ENCODE measurements around the gene KIF1B. TPM values are rescaled to one million over a fixed set of nuclear protein-coding genes. Genes with fewer than 3 reads are reported as not detected.

KIF1B gene
- total and polyA plus RNA-seq, 9 of the 15 experiments (the other 6 are each of a cell fraction or from before 2014, with no cell fraction given), result 2.8 to 19.8 (median 11.9) TPM

DNA sequence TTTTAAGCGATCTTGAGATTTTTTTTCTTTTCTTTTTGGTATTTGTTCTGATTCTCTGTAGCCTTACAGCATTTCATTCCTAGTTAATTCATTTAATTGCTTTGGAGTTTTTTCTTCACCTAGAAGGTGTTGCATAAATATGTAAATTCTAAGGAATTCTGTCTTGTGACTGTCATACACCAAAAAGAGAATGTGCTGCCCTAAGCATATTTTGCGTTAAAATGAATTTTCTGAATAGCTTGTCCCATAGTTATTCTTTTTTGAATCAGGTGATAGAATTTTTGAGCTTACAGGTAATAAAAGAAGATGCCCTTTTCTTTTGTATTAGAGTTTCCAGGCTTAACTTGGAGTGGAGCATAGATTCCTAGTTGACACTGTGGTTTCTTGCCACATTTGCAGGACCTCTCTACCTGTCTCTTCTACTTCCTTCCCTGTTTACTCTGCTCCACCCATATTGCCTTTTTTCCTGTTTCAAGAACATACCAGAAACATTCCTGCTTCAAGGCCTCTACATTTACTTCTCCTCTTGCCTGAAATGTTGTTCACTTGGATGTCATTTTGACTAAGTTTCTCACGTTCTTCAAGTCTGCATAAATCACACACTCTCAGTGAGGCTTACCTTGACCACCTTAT lies 53.2 kb downstream of the KIF1B start (continued):
- TF ChIP-seq, protein P1, sequence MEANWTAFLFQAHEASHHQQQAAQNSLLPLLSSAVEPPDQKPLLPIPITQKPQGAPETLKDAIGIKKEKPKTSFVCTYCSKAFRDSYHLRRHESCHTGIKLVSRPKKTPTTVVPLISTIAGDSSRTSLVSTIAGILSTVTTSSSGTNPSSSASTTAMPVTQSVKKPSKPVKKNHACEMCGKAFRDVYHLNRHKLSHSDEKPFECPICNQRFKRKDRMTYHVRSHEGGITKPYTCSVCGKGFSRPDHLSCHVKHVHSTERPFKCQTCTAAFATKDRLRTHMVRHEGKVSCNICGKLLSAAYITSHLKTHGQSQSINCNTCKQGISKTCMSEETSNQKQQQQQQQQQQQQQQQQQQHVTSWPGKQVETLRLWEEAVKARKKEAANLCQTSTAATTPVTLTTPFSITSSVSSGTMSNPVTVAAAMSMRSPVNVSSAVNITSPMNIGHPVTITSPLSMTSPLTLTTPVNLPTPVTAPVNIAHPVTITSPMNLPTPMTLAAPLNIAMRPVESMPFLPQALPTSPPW (CRISPR knock-in tag; IDR thresholded peaks at IDR 0.05), result no peak
- no peak for TF ChIP-seq BHLHE40 (IDR thresholded peaks at IDR 0.05; ENCODE audit: low read length)
- TF ChIP-seq, protein P2, sequence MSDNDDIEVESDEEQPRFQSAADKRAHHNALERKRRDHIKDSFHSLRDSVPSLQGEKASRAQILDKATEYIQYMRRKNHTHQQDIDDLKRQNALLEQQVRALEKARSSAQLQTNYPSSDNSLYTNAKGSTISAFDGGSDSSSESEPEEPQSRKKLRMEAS (CRISPR knock-in tag; IDR thresholded peaks at IDR 0.05), result no peak
- no peak for TF ChIP-seq CBFA2T2 (conservative IDR thresholded peaks at IDR 0.05)
- TF ChIP-seq ETV6 (IDR thresholded peaks at IDR 0.05; ENCODE audit: borderline replicate concordance in 1 of 2, low read depth in 2 of 2, low read length in 1 of 2), result no peak
- no peak for TF ChIP-seq ETV6 (CRISPR knock-in tag; IDR thresholded peaks at IDR 0.05; ENCODE audit: borderline replicate concordance)
- TF ChIP-seq GATA2 (CRISPR knock-in tag; IDR thresholded peaks at IDR 0.05), result no peak
- no peak for TF ChIP-seq NCOA6 (IDR thresholded peaks at IDR 0.05)
- no peak for TF ChIP-seq NBN (IDR thresholded peaks at IDR 0.05; ENCODE audit: low read depth)
- peak; percentile 64 for TF ChIP-seq MAFG (tag; conservative IDR thresholded peaks at IDR 0.05)
- TF ChIP-seq TEAD4 (IDR thresholded peaks at IDR 0.05; ENCODE audit: low read length), result no peak
- no peak for TF ChIP-seq TEAD4 (CRISPR knock-in tag; IDR thresholded peaks at IDR 0.05; ENCODE audit: borderline replicate concordance)
- TF ChIP-seq ZNF830 (CRISPR knock-in tag; IDR thresholded peaks at IDR 0.05), result no peak
- no peak for TF ChIP-seq MYNN (IDR thresholded peaks at IDR 0.05)
- TF ChIP-seq MYNN (CRISPR knock-in tag; IDR thresholded peaks at IDR 0.05), result no peak
- peak; percentile 83 for TF ChIP-seq MAFK (IDR thresholded peaks at IDR 0.05; ENCODE audit: low read length)
- TF ChIP-seq MYBL2 (IDR thresholded peaks at IDR 0.05; ENCODE audit: low read depth), result no peak
- no peak for TF ChIP-seq MYBL2 (CRISPR knock-in tag; IDR thresholded peaks at IDR 0.05; ENCODE audit: borderline replicate concordance)
- TF ChIP-seq ARID1B (IDR thresholded peaks at IDR 0.05), result no peak
- TF ChIP-seq ZZZ3 (IDR thresholded peaks at IDR 0.05), result no peak
- no peak for TF ChIP-seq HSF4 (CRISPR knock-in tag; IDR thresholded peaks at IDR 0.05; ENCODE audit: borderline replicate concordance)
- TF ChIP-seq, protein P3, sequence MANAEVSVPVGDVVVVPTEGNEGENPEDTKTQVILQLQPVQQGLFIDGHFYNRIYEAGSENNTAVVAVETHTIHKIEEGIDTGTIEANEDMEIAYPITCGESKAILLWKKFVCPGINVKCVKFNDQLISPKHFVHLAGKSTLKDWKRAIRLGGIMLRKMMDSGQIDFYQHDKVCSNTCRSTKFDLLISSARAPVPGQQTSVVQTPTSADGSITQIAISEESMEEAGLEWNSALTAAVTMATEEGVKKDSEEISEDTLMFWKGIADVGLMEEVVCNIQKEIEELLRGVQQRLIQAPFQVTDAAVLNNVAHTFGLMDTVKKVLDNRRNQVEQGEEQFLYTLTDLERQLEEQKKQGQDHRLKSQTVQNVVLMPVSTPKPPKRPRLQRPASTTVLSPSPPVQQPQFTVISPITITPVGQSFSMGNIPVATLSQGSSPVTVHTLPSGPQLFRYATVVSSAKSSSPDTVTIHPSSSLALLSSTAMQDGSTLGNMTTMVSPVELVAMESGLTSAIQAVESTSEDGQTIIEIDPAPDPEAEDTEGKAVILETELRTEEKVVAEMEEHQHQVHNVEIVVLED (CRISPR knock-in tag; IDR thresholded peaks at IDR 0.05), result no peak
- no peak for TF ChIP-seq COPS2 (conservative IDR thresholded peaks at IDR 0.05)
- TF ChIP-seq ARHGAP35 (IDR thresholded peaks at IDR 0.05; ENCODE audit: partially characterized antibody), result no peak
- TF ChIP-seq, protein P4, sequence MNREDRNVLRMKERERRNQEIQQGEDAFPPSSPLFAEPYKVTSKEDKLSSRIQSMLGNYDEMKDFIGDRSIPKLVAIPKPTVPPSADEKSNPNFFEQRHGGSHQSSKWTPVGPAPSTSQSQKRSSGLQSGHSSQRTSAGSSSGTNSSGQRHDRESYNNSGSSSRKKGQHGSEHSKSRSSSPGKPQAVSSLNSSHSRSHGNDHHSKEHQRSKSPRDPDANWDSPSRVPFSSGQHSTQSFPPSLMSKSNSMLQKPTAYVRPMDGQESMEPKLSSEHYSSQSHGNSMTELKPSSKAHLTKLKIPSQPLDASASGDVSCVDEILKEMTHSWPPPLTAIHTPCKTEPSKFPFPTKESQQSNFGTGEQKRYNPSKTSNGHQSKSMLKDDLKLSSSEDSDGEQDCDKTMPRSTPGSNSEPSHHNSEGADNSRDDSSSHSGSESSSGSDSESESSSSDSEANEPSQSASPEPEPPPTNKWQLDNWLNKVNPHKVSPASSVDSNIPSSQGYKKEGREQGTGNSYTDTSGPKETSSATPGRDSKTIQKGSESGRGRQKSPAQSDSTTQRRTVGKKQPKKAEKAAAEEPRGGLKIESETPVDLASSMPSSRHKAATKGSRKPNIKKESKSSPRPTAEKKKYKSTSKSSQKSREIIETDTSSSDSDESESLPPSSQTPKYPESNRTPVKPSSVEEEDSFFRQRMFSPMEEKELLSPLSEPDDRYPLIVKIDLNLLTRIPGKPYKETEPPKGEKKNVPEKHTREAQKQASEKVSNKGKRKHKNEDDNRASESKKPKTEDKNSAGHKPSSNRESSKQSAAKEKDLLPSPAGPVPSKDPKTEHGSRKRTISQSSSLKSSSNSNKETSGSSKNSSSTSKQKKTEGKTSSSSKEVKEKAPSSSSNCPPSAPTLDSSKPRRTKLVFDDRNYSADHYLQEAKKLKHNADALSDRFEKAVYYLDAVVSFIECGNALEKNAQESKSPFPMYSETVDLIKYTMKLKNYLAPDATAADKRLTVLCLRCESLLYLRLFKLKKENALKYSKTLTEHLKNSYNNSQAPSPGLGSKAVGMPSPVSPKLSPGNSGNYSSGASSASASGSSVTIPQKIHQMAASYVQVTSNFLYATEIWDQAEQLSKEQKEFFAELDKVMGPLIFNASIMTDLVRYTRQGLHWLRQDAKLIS (CRISPR knock-in tag; IDR thresholded peaks at IDR 0.05), result no peak
